ENCODE data around the gene GLRX3. TPM values are rescaled to one million over a fixed set of nuclear protein-coding genes. Genes with fewer than 3 reads are reported as not detected.

GLRX3 gene
- polyA plus RNA-seq, 1 donor from 2014 or later, result 118 TPM

DNA sequence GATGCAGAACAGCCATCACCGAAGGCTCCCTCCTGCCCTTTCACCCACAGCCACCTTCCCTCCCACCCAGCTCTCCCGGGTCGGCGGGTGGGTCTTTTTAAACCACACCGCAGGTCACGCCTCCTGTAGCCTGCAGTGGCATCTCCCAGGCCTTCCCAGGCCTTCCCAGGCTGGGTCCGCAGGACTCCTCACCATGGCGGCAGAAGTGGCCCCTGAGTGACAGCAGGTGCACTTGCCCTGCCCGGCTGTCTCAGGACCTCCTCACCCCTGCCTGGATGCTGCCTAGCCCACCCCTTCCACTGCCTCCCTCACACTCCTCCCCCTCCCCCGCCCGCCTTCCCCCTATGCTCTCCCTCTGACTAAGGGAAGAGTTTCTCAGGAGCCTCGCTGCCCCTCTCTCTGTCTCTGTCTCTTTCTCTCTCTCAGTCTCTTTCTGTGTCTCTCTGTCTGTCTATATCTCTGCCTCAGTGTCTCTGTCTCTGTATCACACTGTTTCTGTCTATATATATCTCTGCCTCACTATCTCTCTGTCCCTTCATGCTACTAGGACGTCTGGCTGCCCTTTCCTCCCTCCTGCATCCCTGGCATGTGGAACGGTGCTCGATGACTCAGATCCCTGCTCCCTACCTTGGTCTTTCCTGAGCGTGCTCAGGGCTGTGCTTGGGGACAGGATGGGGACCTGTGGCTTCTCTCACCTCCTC lies 57.5 kb downstream of the GLRX3 start:
- Histone ChIP-seq H3K9ac (ENCODE audit: low read length) (no peak overlapping the region), H3K79me2 (replicated peaks; ENCODE audit: insufficient read depth, low read length) (no peaks in the 10 kb centered on the region), H3K27ac (ENCODE audit: low read length) (no peak overlapping the region), H3K9me3 (ENCODE audit: low read length) (no peaks in the 10 kb centered on the region), H3K9me2 (ENCODE audit: insufficient read depth, low read length) (no peaks in the 10 kb centered on the region), H4K20me1 (ENCODE audit: insufficient read depth) (no peaks in the 10 kb centered on the region), H3K4me2 (ENCODE audit: low read length) (no peak overlapping the region), H3F3A (ENCODE audit: insufficient read depth, low read length, poor library complexity, severe bottlenecking) (no peaks in the 10 kb centered on the region), H3K4me3 (ENCODE audit: low read length) (no peak overlapping the region), H2AFZ (ENCODE audit: low read depth, low read length) (no peak overlapping the region), H3K27me3 (ENCODE audit: insufficient read depth, low read depth, low read length) (no peaks in the 10 kb centered on the region), H3K36me3 (ENCODE audit: insufficient read depth, low read length) (no peaks in the 10 kb centered on the region)
- TF ChIP-seq MXI1 (conservative IDR thresholded peaks at IDR 0.05; ENCODE audit: poor library complexity, severe bottlenecking) (no peak), RAD21 (conservative IDR thresholded peaks at IDR 0.05) (no peak), EP300 (conservative IDR thresholded peaks at IDR 0.05; ENCODE audit: poor library complexity, severe bottlenecking) (no peak), POLR2AphosphoS5 (IDR thresholded peaks at IDR 0.05) (no peak)

DNA sequence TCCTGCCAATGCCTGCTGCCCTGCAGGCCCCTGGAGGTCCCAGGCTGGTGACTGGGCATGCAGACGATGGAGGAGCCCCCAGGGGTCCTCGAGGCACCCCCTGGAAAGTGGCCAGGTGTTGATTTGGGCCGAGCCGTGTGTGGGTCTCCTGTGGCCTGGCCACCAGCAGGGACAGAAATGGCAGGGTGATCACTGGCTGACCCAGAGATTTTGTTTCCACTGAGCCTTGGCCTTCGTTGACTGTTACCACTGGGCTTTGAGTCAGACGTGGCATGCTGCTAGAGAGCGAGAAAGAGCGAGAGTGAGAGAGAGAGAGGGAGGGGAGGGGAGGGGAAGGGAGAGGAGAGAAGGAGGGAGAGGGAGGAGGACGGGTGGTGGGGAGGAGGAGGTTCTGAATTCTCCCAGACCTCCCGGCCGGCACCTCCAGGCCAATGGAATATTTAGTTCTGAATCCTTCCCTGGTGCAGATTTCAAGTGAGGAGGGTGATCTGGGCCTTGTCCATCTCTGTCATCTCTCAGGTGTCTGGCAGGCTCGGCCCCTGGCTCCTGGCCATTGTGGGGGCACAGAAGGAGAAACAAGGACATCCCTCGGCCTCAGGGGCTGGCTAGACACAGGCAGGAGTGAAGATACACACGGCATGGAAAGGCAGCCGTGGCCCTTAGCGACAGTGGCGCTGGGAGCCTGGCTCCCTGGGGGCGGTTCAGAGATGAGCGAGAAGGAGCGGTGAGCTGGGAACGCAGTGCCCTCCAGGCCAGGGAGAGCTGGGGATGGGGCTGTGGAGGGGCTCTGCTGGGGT lies 58.2 kb downstream of the GLRX3 start:
- no peaks in the 10 kb centered on the region for H3K27me3 ChIP-seq (ENCODE audit: insufficient read depth, low read depth, low read length)
- no peaks in the 10 kb centered on the region for H3K36me3 ChIP-seq (ENCODE audit: insufficient read depth, low read length)
- H3K4me3 ChIP-seq (ENCODE audit: low read length), result no peak overlapping the region
- no peaks in the 10 kb centered on the region for H3F3A ChIP-seq (ENCODE audit: insufficient read depth, low read length, poor library complexity, severe bottlenecking)
- H3K79me2 ChIP-seq (replicated peaks; ENCODE audit: insufficient read depth, low read length), result no peaks in the 10 kb centered on the region
- no peaks in the 10 kb centered on the region for H3K9me2 ChIP-seq (ENCODE audit: insufficient read depth, low read length)
- H3K9ac ChIP-seq (ENCODE audit: low read length), result no peak overlapping the region
- no peaks in the 10 kb centered on the region for H3K9me3 ChIP-seq (ENCODE audit: low read length)
- H4K20me1 ChIP-seq (ENCODE audit: insufficient read depth), result no peaks in the 10 kb centered on the region
- no peak overlapping the region for H3K27ac ChIP-seq (ENCODE audit: low read length)
- H2AFZ ChIP-seq (ENCODE audit: low read depth, low read length), result no peak overlapping the region
- TF ChIP-seq RAD21 (conservative IDR thresholded peaks at IDR 0.05) (no peak), POLR2AphosphoS5 (IDR thresholded peaks at IDR 0.05) (no peak), TAF1 (IDR thresholded peaks at IDR 0.05; ENCODE audit: low read depth) (no peak), SMC3 (conservative IDR thresholded peaks at IDR 0.05; ENCODE audit: poor library complexity) (no peak), EZH2 (IDR thresholded peaks at IDR 0.05; ENCODE audit: borderline replicate concordance, insufficient read depth, low read length, poor library complexity, severe bottlenecking) (no peak), MXI1 (conservative IDR thresholded peaks at IDR 0.05; ENCODE audit: poor library complexity, severe bottlenecking) (no peak)
- TF ChIP-seq, protein P1, sequence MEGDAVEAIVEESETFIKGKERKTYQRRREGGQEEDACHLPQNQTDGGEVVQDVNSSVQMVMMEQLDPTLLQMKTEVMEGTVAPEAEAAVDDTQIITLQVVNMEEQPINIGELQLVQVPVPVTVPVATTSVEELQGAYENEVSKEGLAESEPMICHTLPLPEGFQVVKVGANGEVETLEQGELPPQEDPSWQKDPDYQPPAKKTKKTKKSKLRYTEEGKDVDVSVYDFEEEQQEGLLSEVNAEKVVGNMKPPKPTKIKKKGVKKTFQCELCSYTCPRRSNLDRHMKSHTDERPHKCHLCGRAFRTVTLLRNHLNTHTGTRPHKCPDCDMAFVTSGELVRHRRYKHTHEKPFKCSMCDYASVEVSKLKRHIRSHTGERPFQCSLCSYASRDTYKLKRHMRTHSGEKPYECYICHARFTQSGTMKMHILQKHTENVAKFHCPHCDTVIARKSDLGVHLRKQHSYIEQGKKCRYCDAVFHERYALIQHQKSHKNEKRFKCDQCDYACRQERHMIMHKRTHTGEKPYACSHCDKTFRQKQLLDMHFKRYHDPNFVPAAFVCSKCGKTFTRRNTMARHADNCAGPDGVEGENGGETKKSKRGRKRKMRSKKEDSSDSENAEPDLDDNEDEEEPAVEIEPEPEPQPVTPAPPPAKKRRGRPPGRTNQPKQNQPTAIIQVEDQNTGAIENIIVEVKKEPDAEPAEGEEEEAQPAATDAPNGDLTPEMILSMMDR (IDR thresholded peaks at IDR 0.05; ENCODE audit: poor library complexity, severe bottlenecking), result no peak
- TF ChIP-seq, protein P2, sequence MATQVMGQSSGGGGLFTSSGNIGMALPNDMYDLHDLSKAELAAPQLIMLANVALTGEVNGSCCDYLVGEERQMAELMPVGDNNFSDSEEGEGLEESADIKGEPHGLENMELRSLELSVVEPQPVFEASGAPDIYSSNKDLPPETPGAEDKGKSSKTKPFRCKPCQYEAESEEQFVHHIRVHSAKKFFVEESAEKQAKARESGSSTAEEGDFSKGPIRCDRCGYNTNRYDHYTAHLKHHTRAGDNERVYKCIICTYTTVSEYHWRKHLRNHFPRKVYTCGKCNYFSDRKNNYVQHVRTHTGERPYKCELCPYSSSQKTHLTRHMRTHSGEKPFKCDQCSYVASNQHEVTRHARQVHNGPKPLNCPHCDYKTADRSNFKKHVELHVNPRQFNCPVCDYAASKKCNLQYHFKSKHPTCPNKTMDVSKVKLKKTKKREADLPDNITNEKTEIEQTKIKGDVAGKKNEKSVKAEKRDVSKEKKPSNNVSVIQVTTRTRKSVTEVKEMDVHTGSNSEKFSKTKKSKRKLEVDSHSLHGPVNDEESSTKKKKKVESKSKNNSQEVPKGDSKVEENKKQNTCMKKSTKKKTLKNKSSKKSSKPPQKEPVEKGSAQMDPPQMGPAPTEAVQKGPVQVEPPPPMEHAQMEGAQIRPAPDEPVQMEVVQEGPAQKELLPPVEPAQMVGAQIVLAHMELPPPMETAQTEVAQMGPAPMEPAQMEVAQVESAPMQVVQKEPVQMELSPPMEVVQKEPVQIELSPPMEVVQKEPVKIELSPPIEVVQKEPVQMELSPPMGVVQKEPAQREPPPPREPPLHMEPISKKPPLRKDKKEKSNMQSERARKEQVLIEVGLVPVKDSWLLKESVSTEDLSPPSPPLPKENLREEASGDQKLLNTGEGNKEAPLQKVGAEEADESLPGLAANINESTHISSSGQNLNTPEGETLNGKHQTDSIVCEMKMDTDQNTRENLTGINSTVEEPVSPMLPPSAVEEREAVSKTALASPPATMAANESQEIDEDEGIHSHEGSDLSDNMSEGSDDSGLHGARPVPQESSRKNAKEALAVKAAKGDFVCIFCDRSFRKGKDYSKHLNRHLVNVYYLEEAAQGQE (IDR thresholded peaks at IDR 0.05; ENCODE audit: borderline replicate concordance), result no peak
- no peak overlapping the region for H3K4me2 ChIP-seq (ENCODE audit: low read length)

Data from neural cell (in vitro differentiated cells).